Fibroblast of villous mesenchyme (primary cell): ENCODE data around the gene PRR16. TPM values are rescaled to one million over a fixed set of nuclear protein-coding genes. Genes with fewer than 3 reads are reported as not detected.

ENCODE experiments used
- DNase-seq: peaks from one replicate; pipeline ENCODE4 v3.0.0-alpha.2; 2010; ENCODE audit warnings: low read depth
- H3K4me3 ChIP-seq: 2 replicates; pipeline ENCODE4 v1.5.1; 2011; ENCODE audit warnings: low read depth, mild to moderate bottlenecking, low read length
- total RNA-seq: library from RNA; depleted of rRNA; stranded (reverse); fragments of >200 nt; gene quantifications from 2 replicates; pipeline ENCODE4 v1.2.3, GENCODE V29; 2012
- TF ChIP-seq, protein P1 (sequence below): IDR thresholded peaks from 2 replicates; pipeline ENCODE4 v1.5.1; 2012; ENCODE audit warnings: low read depth, mild to moderate bottlenecking, low read length; ENCODE audit not compliant: insufficient read depth

Gene PRR16
- total RNA-seq, 1 donor, result 22.0 TPM

DNA sequence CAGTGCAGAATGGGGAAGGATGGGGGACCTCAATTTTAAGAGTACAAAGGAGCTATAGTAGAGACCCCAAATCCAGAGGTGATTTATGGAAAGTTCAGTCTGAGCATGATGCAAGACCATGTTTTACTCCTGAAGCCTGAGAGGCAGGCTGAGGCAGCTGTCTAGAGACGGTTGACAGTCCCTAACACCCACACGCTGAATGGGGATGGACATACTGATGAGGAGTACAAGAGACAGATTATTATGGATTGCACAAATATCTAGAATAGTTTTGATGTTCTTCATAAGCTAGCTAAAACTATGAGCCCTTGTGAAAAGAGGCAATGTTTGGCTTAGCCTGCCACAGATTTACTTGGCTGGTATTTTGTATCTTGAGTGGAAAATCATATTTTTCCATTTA, 64.5 kb downstream of the PRR16 start:
- no peak overlapping the region for H3K4me3 ChIP-seq
- DNase-seq, result peak; percentile 30
- TF ChIP-seq, protein P1, sequence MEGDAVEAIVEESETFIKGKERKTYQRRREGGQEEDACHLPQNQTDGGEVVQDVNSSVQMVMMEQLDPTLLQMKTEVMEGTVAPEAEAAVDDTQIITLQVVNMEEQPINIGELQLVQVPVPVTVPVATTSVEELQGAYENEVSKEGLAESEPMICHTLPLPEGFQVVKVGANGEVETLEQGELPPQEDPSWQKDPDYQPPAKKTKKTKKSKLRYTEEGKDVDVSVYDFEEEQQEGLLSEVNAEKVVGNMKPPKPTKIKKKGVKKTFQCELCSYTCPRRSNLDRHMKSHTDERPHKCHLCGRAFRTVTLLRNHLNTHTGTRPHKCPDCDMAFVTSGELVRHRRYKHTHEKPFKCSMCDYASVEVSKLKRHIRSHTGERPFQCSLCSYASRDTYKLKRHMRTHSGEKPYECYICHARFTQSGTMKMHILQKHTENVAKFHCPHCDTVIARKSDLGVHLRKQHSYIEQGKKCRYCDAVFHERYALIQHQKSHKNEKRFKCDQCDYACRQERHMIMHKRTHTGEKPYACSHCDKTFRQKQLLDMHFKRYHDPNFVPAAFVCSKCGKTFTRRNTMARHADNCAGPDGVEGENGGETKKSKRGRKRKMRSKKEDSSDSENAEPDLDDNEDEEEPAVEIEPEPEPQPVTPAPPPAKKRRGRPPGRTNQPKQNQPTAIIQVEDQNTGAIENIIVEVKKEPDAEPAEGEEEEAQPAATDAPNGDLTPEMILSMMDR, result no peak

DNA sequence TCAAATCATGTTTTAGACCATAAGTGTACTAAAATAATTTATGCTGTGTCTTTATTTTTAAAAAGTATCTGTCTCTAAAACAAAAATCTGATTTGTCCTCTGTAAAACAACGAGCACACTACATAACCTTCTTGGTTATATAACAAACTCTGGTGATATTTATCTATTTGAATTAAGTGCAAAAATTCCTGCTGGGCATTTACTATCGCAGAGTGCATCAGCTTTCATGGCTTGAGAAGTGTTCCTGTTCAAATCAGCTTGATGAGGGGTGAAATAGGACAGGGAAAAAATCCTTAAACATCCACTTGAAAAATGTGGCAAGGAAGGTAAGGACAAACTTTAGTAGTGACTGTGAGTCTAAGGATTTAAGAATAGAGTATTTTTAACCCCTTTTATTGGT, 65.3 kb downstream of the PRR16 start:
- TF ChIP-seq, protein P1, result no peak
- no peak overlapping the region for H3K4me3 ChIP-seq
- no peak for DNase-seq

DNA sequence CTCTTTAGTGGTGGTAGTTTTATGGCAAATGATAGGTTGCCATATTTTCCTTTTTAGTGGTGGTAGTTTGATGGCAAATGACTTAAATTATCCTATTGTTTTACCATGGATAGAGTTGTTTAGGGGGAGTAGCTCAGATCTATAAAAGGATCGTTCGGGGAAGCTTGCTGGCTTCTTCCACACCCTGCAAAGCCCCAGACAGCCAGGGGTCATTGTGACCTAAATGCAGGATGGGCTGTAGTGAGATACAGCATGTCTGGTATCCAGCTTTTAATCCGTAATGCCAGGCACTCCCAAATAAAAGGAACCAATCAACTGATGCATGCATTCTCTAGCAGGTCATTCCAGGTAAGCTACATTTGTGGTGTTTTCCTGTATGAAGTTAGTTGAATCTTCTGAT, 67.1 kb downstream of the PRR16 start:
- H3K4me3 ChIP-seq, result no peak overlapping the region
- TF ChIP-seq, protein P1, result no peak
- DNase-seq, result no peak

DNA sequence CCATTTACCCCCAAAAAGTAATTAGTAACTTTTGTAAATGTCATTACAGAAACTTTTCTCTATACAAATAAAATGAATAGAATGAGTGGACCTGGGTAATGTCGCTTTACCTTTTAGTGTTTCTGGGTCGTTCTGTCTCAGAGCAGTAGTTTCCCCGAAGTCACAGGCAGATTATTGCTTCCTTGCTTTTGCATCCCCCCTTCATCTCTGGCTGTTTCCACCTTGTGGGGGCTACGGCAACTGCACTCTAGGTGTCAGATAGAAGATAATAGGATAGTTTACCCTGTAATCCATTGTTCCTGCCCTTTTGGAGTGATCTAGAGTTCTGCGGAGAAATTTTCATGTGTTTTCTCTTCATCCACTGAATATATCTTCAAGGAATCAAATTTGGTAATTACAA, 68.7 kb downstream of the PRR16 start:
- H3K4me3 ChIP-seq, result no peak overlapping the region

DNA sequence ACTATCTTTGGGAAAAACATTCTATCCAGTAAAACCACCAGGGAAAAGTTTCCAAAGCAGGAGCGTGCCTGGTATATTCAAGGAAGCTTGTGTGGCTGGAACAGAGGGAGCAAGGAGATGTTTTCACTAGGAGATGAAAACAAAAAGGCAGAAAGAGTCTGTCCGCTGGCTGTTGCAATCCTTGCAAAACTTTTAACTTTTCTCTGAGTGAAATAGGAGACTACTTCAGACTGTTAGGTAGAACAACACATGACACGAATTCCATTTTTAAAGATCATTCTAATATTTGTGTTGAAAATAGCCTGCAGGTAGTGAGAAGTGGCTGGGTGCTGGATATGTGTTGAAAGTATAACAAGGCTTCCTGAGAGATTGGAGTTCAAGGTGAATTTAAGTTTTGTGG, 69.5 kb downstream of the PRR16 start:
- DNase-seq, result peak; percentile 66
- no peak overlapping the region for H3K4me3 ChIP-seq
- TF ChIP-seq, protein P1, result no peak

More for the DNA sequence above, 68.7 kb downstream of the PRR16 start:
- DNase-seq, result no peak
- TF ChIP-seq, protein P1, result peak; percentile 27

DNA sequence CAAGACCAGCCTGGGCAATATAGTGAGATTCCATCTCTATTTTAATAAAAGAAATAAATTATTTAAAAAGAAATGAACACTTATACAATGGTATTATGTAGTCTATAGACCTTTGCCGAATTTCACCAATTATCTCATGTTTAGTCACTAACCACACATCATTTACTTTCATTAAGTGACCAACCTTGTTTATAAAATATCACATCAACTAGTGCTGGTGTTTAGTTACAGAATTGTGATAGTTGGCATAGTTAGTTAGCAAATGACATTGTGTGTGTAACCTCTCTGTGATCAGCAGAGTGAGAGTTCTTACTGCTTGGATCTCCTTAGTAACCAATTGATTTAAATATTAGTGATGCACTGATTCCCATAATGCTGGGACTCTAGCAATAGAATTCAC, 71.8 kb downstream of the PRR16 start:
- no peak overlapping the region for H3K4me3 ChIP-seq
- TF ChIP-seq, protein P1, result no peak
- DNase-seq, result no peak

DNA sequence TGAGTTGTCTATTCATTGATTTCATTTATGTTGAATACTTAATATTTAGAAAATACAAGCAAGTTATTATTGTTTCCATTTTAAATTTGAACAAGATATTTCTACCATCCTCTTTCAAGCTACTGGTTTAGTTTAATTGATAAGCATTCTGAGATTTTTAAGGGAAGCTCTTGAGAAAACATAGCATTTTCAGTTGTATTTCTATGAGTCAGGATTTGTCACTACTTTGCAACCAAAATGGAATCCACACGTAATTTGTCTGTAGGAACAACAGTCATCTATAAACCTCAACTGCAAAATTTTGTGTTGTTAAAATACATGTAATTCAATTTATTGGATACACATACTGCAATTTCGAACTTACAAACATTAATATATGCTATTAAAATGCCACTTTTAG, 74.0 kb downstream of the PRR16 start:
- no peak for DNase-seq
- TF ChIP-seq, protein P1, result no peak
- H3K4me3 ChIP-seq, result no peak overlapping the region
